WTC11 (cell line): Measurements from ENCODE around the gene MTA1. TPM values are rescaled to one million over a fixed set of nuclear protein-coding genes. Genes with fewer than 3 reads are reported as not detected.

ENCODE experiments used
- ATAC-seq: fragments of 200-7000 bp; cut with Tn5 transposase; 2 replicates; pipeline ENCODE4 v1.10.0; 2021; ENCODE audit warnings: mild to moderate bottlenecking, moderate library complexity
- CTCF ChIA-PET: fragments of 300-600 bp; sonication (Branson Sonifier 250); formaldehyde crosslinking; loops from one replicate; lab custom pipeline; 2021; ENCODE audit warnings: antibody characterized with exemption; lab: Charles Lee
- POLR2A ChIA-PET: fragments of 350-600 bp; sonication (Branson Sonifier 250); formaldehyde crosslinking; loops from one replicate; lab custom pipeline; 2021; ENCODE audit warnings: antibody characterized with exemption; lab: Charles Lee
- DNase-seq: peaks from one replicate; pipeline ENCODE4 v3.0.0; 2021; ENCODE audit warnings: low spot score
- H3K27ac Mint-ChIP-seq: 2 replicates; pipeline ENCODE4 v1.8.0; 2021; ENCODE audit warnings: mixed read lengths
- H3K27me3 Mint-ChIP-seq: 2 replicates; pipeline ENCODE4 v1.8.0; 2021; ENCODE audit warnings: low read depth, mild to moderate bottlenecking, moderate library complexity, mixed read lengths
- H3K36me3 Mint-ChIP-seq: 2 replicates; pipeline ENCODE4 v1.8.0; 2021; ENCODE audit warnings: mixed read lengths
- H3K4me1 Mint-ChIP-seq: 2 replicates; pipeline ENCODE4 v1.8.0; 2022; ENCODE audit warnings: mixed read lengths
- H3K4me3 Mint-ChIP-seq: 2 replicates; pipeline ENCODE4 v1.8.0; 2021; ENCODE audit warnings: mild to moderate bottlenecking, moderate library complexity, mixed read lengths
- H3K9me3 Mint-ChIP-seq: 2 replicates; pipeline ENCODE4 v1.8.0; 2021; ENCODE audit warnings: mixed read lengths
- CREB1 ChIP-seq: sonication (generic); formaldehyde crosslinking; IDR thresholded peaks from 2 replicates; pipeline ENCODE4 v1.8.0; 2023; ENCODE audit warnings: mild to moderate bottlenecking, missing genetic modification reagents
- CREM ChIP-seq: sonication (generic); formaldehyde crosslinking; IDR thresholded peaks from 2 replicates; pipeline ENCODE4 v1.8.1; 2022; ENCODE audit warnings: mild to moderate bottlenecking, missing genetic modification reagents, moderate library complexity
- CTCF ChIP-seq: fragments of 200-600 bp; IDR thresholded peaks from 2 replicates; pipeline ENCODE4 v1.8.0; 2022; ENCODE audit warnings: antibody characterized with exemption
- E2F1 ChIP-seq: sonication (generic); formaldehyde crosslinking; IDR thresholded peaks from 2 replicates; pipeline ENCODE4 v1.8.0; 2022; ENCODE audit warnings: mild to moderate bottlenecking, missing genetic modification reagents
- ETV6 ChIP-seq: sonication (generic); formaldehyde crosslinking; IDR thresholded peaks from 2 replicates; pipeline ENCODE4 v1.8.1; 2022; ENCODE audit warnings: mild to moderate bottlenecking, missing genetic modification reagents
- FOXK1 ChIP-seq: sonication (generic); formaldehyde crosslinking; IDR thresholded peaks from 2 replicates; pipeline ENCODE4 v1.8.0; 2022; ENCODE audit warnings: mild to moderate bottlenecking, moderate library complexity, missing genetic modification reagents
- FOXP1 ChIP-seq: sonication (generic); formaldehyde crosslinking; IDR thresholded peaks from 2 replicates; pipeline ENCODE4 v1.8.0; 2022; ENCODE audit warnings: missing genetic modification reagents, mild to moderate bottlenecking, moderate library complexity, borderline replicate concordance
- GRHL2 ChIP-seq: fragments of 250-450 bp; sonication (Bioruptor Pico); IDR thresholded peaks from 2 replicates; pipeline ENCODE4 v1.8.0; 2022; ENCODE audit warnings: mild to moderate bottlenecking, moderate library complexity; ENCODE audit not compliant: insufficient replicate concordance, severe bottlenecking
- GTF2I ChIP-seq: fragments of 250-450 bp; sonication (Bioruptor Pico); conservative IDR thresholded peaks from 2 replicates; pipeline ENCODE4 v1.4.0; 2021; ENCODE audit warnings: mild to moderate bottlenecking
- HMGA2 ChIP-seq: fragments of 250-450 bp; sonication (Bioruptor Pico); IDR thresholded peaks from 2 replicates; pipeline ENCODE4 v1.4.0; 2021; ENCODE audit warnings: mild to moderate bottlenecking, moderate library complexity
- HMGXB4 ChIP-seq: sonication (generic); formaldehyde crosslinking; IDR thresholded peaks from 2 replicates; pipeline ENCODE4 v1.8.1; 2023; ENCODE audit warnings: mild to moderate bottlenecking, moderate library complexity, missing genetic modification reagents
- NFE2L1 ChIP-seq: sonication (generic); formaldehyde crosslinking; IDR thresholded peaks from 2 replicates; pipeline ENCODE4 v1.8.1; 2023; ENCODE audit warnings: missing genetic modification reagents
- RORB ChIP-seq: fragments of 250-450 bp; sonication (Bioruptor Pico); IDR thresholded peaks from 2 replicates; pipeline ENCODE4 v1.9.0; 2021; ENCODE audit warnings: mild to moderate bottlenecking
- SP1 ChIP-seq: sonication (generic); formaldehyde crosslinking; conservative IDR thresholded peaks from 2 replicates; pipeline ENCODE4 v1.8.1; 2022; ENCODE audit warnings: missing genetic modification reagents
- TCF7 ChIP-seq: sonication (generic); formaldehyde crosslinking; IDR thresholded peaks from 2 replicates; pipeline ENCODE4 v1.8.0; 2022; ENCODE audit warnings: mild to moderate bottlenecking, low read depth, missing genetic modification reagents, moderate library complexity
- ZNF219 ChIP-seq: sonication (generic); formaldehyde crosslinking; IDR thresholded peaks from 2 replicates; pipeline ENCODE4 v1.8.0; 2023; ENCODE audit warnings: missing genetic modification reagents, mild to moderate bottlenecking, borderline replicate concordance
- ZNF263 ChIP-seq: sonication (generic); formaldehyde crosslinking; IDR thresholded peaks from 2 replicates; pipeline ENCODE4 v1.8.1; 2022; ENCODE audit warnings: low read depth, mild to moderate bottlenecking, moderate library complexity, missing genetic modification reagents
- ZNF423 ChIP-seq: fragments of 250-450 bp; sonication (Bioruptor Pico); IDR thresholded peaks from 2 replicates; pipeline ENCODE4 v2.1.2; 2022; ENCODE audit warnings: mild to moderate bottlenecking, moderate library complexity
- ZNF425 ChIP-seq: fragments of 250-450 bp; sonication (Bioruptor Pico); conservative IDR thresholded peaks from 2 replicates; pipeline ENCODE4 v1.9.0; 2021; ENCODE audit warnings: mild to moderate bottlenecking
- ZSCAN18 ChIP-seq: fragments of 250-450 bp; sonication (Bioruptor Pico); IDR thresholded peaks from 2 replicates; pipeline ENCODE4 v2.1.2; 2022; ENCODE audit warnings: mild to moderate bottlenecking, moderate library complexity
- total RNA-seq: library from RNA; stranded (reverse); gene quantifications from 3 replicates; pipeline ENCODE4 v1.2.3, GENCODE V29; 2021
- TF ChIP-seq, protein P1 (sequence below): sonication (generic); formaldehyde crosslinking; conservative IDR thresholded peaks from 2 replicates; pipeline ENCODE4 v1.8.1; 2022; ENCODE audit warnings: mild to moderate bottlenecking, missing genetic modification reagents
- TF ChIP-seq, protein P2 (sequence below): fragments of 250-450 bp; sonication (Bioruptor Pico); IDR thresholded peaks from 2 replicates; pipeline ENCODE4 v1.9.0; 2021; ENCODE audit warnings: mild to moderate bottlenecking

The MTA1 gene
- total RNA-seq, 1 experiment from 2014 or later: 279 TPM

- no peak for TF ChIP-seq GTF2I (CRISPR knock-in tag)
- TF ChIP-seq HMGXB4 (CRISPR knock-in tag): no peak
- no peak for TF ChIP-seq ZSCAN18 (CRISPR knock-in tag)
- TF ChIP-seq FOXK1 (CRISPR knock-in tag): no peak
- TF ChIP-seq HMGA2 (CRISPR knock-in tag): no peak
- TF ChIP-seq, protein P1, sequence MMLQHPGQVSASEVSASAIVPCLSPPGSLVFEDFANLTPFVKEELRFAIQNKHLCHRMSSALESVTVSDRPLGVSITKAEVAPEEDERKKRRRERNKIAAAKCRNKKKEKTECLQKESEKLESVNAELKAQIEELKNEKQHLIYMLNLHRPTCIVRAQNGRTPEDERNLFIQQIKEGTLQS (CRISPR knock-in tag): no peak
- TF ChIP-seq CTCF: no peak
- TF ChIP-seq RORB (CRISPR knock-in tag): no peak
- DNase-seq (no peak), ATAC-seq (no peak)
- Mint-ChIP-seq H3K27ac (no peak overlapping the region), H3K27me3 (no peaks in the 10 kb centered on the region), H3K4me3 (no peak overlapping the region), H3K36me3 (peaks cover 19% of the 10 kb centered on the region), H3K9me3 (no peaks in the 10 kb centered on the region), H3K4me1 (no peaks in the 10 kb centered on the region)
- POLR2A ChIA-PET: no interaction called here
- CTCF ChIA-PET: no interaction called here
These were observed 37.1 kb upstream of the MTA1 start for GRCh38 chr14:105382343-105383082.

GRCh38 chr14:105383083-105383730 lies 36.4 kb upstream of the MTA1 start:
- no peaks in the 10 kb centered on the region for H3K9me3 Mint-ChIP-seq
- DNase-seq (no peak), ATAC-seq (no peak)
- no peak overlapping the region for H3K27ac Mint-ChIP-seq
- H3K4me1 Mint-ChIP-seq: no peaks in the 10 kb centered on the region
- peaks cover 19% of the 10 kb centered on the region for H3K36me3 Mint-ChIP-seq
- POLR2A ChIA-PET: no interaction called here
- H3K4me3 Mint-ChIP-seq: no peak overlapping the region
- no peaks in the 10 kb centered on the region for H3K27me3 Mint-ChIP-seq
- CTCF ChIA-PET: no interaction called here
- no peak for TF ChIP-seq CREM (CRISPR knock-in tag)
- no peak for TF ChIP-seq E2F1
- no peak for TF ChIP-seq ZNF425 (CRISPR knock-in tag)
- no peak for TF ChIP-seq NFE2L1 (CRISPR knock-in tag)
- TF ChIP-seq ETV6: no peak
- TF ChIP-seq, protein P2, sequence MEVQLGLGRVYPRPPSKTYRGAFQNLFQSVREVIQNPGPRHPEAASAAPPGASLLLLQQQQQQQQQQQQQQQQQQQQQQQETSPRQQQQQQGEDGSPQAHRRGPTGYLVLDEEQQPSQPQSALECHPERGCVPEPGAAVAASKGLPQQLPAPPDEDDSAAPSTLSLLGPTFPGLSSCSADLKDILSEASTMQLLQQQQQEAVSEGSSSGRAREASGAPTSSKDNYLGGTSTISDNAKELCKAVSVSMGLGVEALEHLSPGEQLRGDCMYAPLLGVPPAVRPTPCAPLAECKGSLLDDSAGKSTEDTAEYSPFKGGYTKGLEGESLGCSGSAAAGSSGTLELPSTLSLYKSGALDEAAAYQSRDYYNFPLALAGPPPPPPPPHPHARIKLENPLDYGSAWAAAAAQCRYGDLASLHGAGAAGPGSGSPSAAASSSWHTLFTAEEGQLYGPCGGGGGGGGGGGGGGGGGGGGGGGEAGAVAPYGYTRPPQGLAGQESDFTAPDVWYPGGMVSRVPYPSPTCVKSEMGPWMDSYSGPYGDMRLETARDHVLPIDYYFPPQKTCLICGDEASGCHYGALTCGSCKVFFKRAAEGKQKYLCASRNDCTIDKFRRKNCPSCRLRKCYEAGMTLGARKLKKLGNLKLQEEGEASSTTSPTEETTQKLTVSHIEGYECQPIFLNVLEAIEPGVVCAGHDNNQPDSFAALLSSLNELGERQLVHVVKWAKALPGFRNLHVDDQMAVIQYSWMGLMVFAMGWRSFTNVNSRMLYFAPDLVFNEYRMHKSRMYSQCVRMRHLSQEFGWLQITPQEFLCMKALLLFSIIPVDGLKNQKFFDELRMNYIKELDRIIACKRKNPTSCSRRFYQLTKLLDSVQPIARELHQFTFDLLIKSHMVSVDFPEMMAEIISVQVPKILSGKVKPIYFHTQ (CRISPR knock-in tag): no peak
- no peak for TF ChIP-seq ZNF423 (CRISPR knock-in tag)
- no peak for TF ChIP-seq ZNF219
- TF ChIP-seq GRHL2: no peak
- no peak for TF ChIP-seq FOXP1 (CRISPR knock-in tag)
- TF ChIP-seq RORB (CRISPR knock-in tag): no peak
- no peak for TF ChIP-seq CREB1 (CRISPR knock-in tag)
- no peak for TF ChIP-seq SP1 (CRISPR knock-in tag)
- no peak for TF ChIP-seq TCF7 (CRISPR knock-in tag)
- TF ChIP-seq ZNF263 (CRISPR knock-in tag): no peak
